Fibroblast of lung (primary cell): ENCODE data around the gene ADAMTS16. TPM values are rescaled to one million over a fixed set of nuclear protein-coding genes. Genes with fewer than 3 reads are reported as not detected.

ENCODE experiments used
- DNase-seq, 2 donors: peaks; one replicate each; pipeline versions ENCODE4 v3.0.0 to v3.0.0-alpha.2; 2010; ENCODE audit warnings: low read depth in 2 of 2
- H2AFZ ChIP-seq: 2 replicates; pipeline ENCODE4 v1.5.1; 2012; ENCODE audit warnings: low read length, control low read depth, inconsistent platforms
- H3K27ac ChIP-seq: 2 replicates; pipeline ENCODE4 v1.5.1; 2011; ENCODE audit warnings: low read length, control low read depth; ENCODE audit not compliant: insufficient read depth
- H3K27me3 ChIP-seq: 2 replicates; pipeline ENCODE4 v1.5.1; 2011; ENCODE audit warnings: mild to moderate bottlenecking, low read length; ENCODE audit not compliant: control insufficient read depth, insufficient read depth
- H3K36me3 ChIP-seq: 2 replicates; pipeline ENCODE4 v1.5.1; 2011; ENCODE audit warnings: low read length; ENCODE audit not compliant: control insufficient read depth, insufficient read depth
- H3K4me1 ChIP-seq: 2 replicates; pipeline ENCODE4 v1.5.1; 2011; ENCODE audit warnings: low read length; ENCODE audit not compliant: control insufficient read depth, insufficient read depth; ENCODE audit errors: extremely low read depth
- H3K4me2 ChIP-seq: 2 replicates; pipeline ENCODE4 v1.5.1; 2011; ENCODE audit warnings: low read length, control low read depth; ENCODE audit not compliant: insufficient read depth; ENCODE audit errors: extremely low read depth
- H3K4me3 ChIP-seq, 4 experiments: fragments of 200-600 bp in 1 of 4; sonication (generic) in 1 of 4; replicated peaks in 1 of 4; 2 replicates each; pipeline ENCODE4 v1.5.1; 2011 to 2016; ENCODE audit warnings: low read length in 4 of 4, low read depth in 3 of 4, mild to moderate bottlenecking in 3 of 4, control low read depth in 2 of 4, inconsistent platforms in 1 of 4, mixed read lengths in 1 of 4; ENCODE audit not compliant: insufficient read depth in 1 of 4; ENCODE audit errors: control extremely low read depth in 1 of 4
- H3K79me2 ChIP-seq: 2 replicates; pipeline ENCODE4 v1.5.1; 2012; ENCODE audit warnings: mild to moderate bottlenecking, low read length, inconsistent platforms; ENCODE audit not compliant: control insufficient read depth, insufficient read depth
- H3K9ac ChIP-seq: 2 replicates; pipeline ENCODE4 v1.5.1; 2011; ENCODE audit warnings: mild to moderate bottlenecking, low read length, control low read depth; ENCODE audit not compliant: insufficient read depth
- H3K9me3 ChIP-seq: 2 replicates; pipeline ENCODE4 v1.5.1; 2012; ENCODE audit warnings: low read depth, low read length; ENCODE audit not compliant: control insufficient read depth, insufficient read depth
- H4K20me1 ChIP-seq: 2 replicates; pipeline ENCODE4 v1.5.1; 2011; ENCODE audit warnings: low read length; ENCODE audit not compliant: control insufficient read depth, insufficient read depth; ENCODE audit errors: extremely low read depth
- CTCF ChIP-seq, 2 donors: IDR thresholded peaks in 1 of 2; conservative IDR thresholded peaks in 1 of 2; 1 replicate in 1 of 2; 2 replicates in 1 of 2; pipeline ENCODE4 v1.5.1; 2011 to 2012; ENCODE audit warnings: low read length in 2 of 2, control low read depth in 1 of 2, inconsistent platforms in 1 of 2, low read depth in 1 of 2, mild to moderate bottlenecking in 1 of 2
- EZH2 ChIP-seq: IDR thresholded peaks from 2 replicates; pipeline ENCODE4 v1.5.1; 2012; ENCODE audit warnings: low read length, control low read depth, mild to moderate bottlenecking; ENCODE audit errors: missing control alignments
- polyA plus RNA-seq, 2 donors: library from polyadenylated mRNA; depleted of rRNA in 1 of 2; stranded (reverse) in 1 of 2; unstranded in 1 of 2; fragments of >200 nt; gene quantifications; 2 replicates each; pipeline ENCODE4 v1.2.1, GENCODE V29; 2011 to 2012; ENCODE audit warnings: missing spikeins in 1 of 2
- total RNA-seq: library from RNA; depleted of rRNA; stranded (reverse); fragments of >200 nt; gene quantifications from 2 replicates; pipeline ENCODE4 v1.2.1, GENCODE V29; 2014

The ADAMTS16 gene
- total and polyA plus RNA-seq, 2 donors (not counting 1 experiment from before 2014, with no cell fraction given): 0.06 to 0.17 TPM

GRCh38 chr5:5341531-5342292 lies 201.6 kb downstream of the ADAMTS16 start:
- Histone ChIP-seq H3K36me3 (no peaks in the 10 kb centered on the region), H4K20me1 (no peaks in the 10 kb centered on the region), H3K27ac (no peak overlapping the region), H2AFZ (no peak overlapping the region), H3K79me2 (no peaks in the 10 kb centered on the region), H3K9me3 (no peaks in the 10 kb centered on the region), H3K4me3 (no peak overlapping the region), H3K27me3 (no peaks in the 10 kb centered on the region), H3K9ac (no peak overlapping the region), H3K4me1 (no peaks in the 10 kb centered on the region), H3K4me2 (no peak overlapping the region)
- TF ChIP-seq EZH2 (no peak), CTCF (conservative IDR thresholded peaks at IDR 0.05 in 1 of 2, IDR thresholded peaks at IDR 0.05 in 1 of 2; ENCODE audit: low read depth in 1 of 2, low read length in 2 of 2) (no peak)
- DNase-seq: peak; percentile 36 to 70

- Histone ChIP-seq H3K4me3 (no peak overlapping the region), H3K9ac (no peak overlapping the region), H3K4me2 (no peak overlapping the region), H3K79me2 (no peaks in the 10 kb centered on the region), H3K36me3 (no peaks in the 10 kb centered on the region), H2AFZ (no peak overlapping the region), H3K4me1 (no peaks in the 10 kb centered on the region), H3K27ac (no peak overlapping the region), H4K20me1 (no peaks in the 10 kb centered on the region), H3K9me3 (no peaks in the 10 kb centered on the region), H3K27me3 (no peaks in the 10 kb centered on the region)
- no peak for TF ChIP-seq CTCF (conservative IDR thresholded peaks at IDR 0.05 in 1 of 2, IDR thresholded peaks at IDR 0.05 in 1 of 2; ENCODE audit: low read depth in 1 of 2, low read length in 2 of 2)
- TF ChIP-seq EZH2: no peak
- DNase-seq: peak; percentile 36 to 83
Measured at GRCh38 chr5:5342784-5343183, 202.7 kb downstream of the ADAMTS16 start.

GRCh38 chr5:5343568-5343967 lies 203.4 kb downstream of the ADAMTS16 start:
- no peaks in the 10 kb centered on the region for H3K36me3 ChIP-seq
- no peak overlapping the region for H3K4me3 ChIP-seq
- H3K4me2 ChIP-seq: no peak overlapping the region
- no peaks in the 10 kb centered on the region for H4K20me1 ChIP-seq
- no peak overlapping the region for H3K27ac ChIP-seq
- H3K79me2 ChIP-seq: no peaks in the 10 kb centered on the region
- no peak for DNase-seq
- H3K4me1 ChIP-seq: no peaks in the 10 kb centered on the region
- no peak overlapping the region for H3K9ac ChIP-seq
- no peaks in the 10 kb centered on the region for H3K9me3 ChIP-seq
- H3K27me3 ChIP-seq: no peaks in the 10 kb centered on the region
- no peak overlapping the region for H2AFZ ChIP-seq
- TF ChIP-seq EZH2 (no peak), CTCF (conservative IDR thresholded peaks at IDR 0.05 in 1 of 2, IDR thresholded peaks at IDR 0.05 in 1 of 2; ENCODE audit: low read depth in 1 of 2, low read length in 2 of 2) (no peak)
